Neural cell (in vitro differentiated cells): Measurements from ENCODE around the gene SLC32A1. TPM values are rescaled to one million over a fixed set of nuclear protein-coding genes. Genes with fewer than 3 reads are reported as not detected.

ENCODE experiments used
- H2AFZ ChIP-seq: fragments of 200-600, 300-800 bp; sonication (generic), shearing (Covaris generic); 2 replicates; pipeline ENCODE4 v1.6.0; 2014; ENCODE audit warnings: low read depth, mild to moderate bottlenecking, antibody characterized with exemption, low read length, moderate library complexity
- H3F3A ChIP-seq: fragments of 200-600 bp; shearing (Covaris generic); 2 replicates; pipeline ENCODE4 v1.6.1; 2016; ENCODE audit warnings: mild to moderate bottlenecking, moderate library complexity, mixed read lengths, antibody characterized with exemption, low read length; ENCODE audit not compliant: insufficient read depth, poor library complexity, severe bottlenecking
- H3K27ac ChIP-seq: fragments of 200-600, 300-800 bp; sonication (generic), shearing (Covaris generic); 2 replicates; pipeline ENCODE4 v1.5.1; 2014; ENCODE audit warnings: mild to moderate bottlenecking, low read length, moderate library complexity
- H3K27me3 ChIP-seq: fragments of 300-800, 200-600 bp; sonication (generic), shearing (Covaris generic); 2 replicates; pipeline ENCODE4 v1.6.0; 2014; ENCODE audit warnings: mild to moderate bottlenecking, low read depth, low read length, moderate library complexity; ENCODE audit not compliant: insufficient read depth
- H3K36me3 ChIP-seq: fragments of 300-800, 200-600 bp; sonication (generic), shearing (Covaris generic); 2 replicates; pipeline ENCODE4 v1.5.1; 2014; ENCODE audit warnings: mild to moderate bottlenecking, antibody characterized with exemption, low read length, moderate library complexity; ENCODE audit not compliant: insufficient read depth
- H3K4me2 ChIP-seq: fragments of 300-800, 200-600 bp; sonication (generic), shearing (Covaris generic); 2 replicates; pipeline ENCODE4 v1.6.0; 2014; ENCODE audit warnings: mild to moderate bottlenecking, low read length
- H3K4me3 ChIP-seq: fragments of 300-800, 200-600 bp; sonication (generic), shearing (Covaris generic); 2 replicates; pipeline ENCODE4 v1.5.1; 2014; ENCODE audit warnings: mild to moderate bottlenecking, low read length, moderate library complexity
- H3K79me2 ChIP-seq: fragments of 200-600 bp; shearing (Covaris generic); replicated peaks from 2 replicates; pipeline ENCODE4 v1.6.0; 2014; ENCODE audit warnings: mild to moderate bottlenecking, low read length, moderate library complexity; ENCODE audit not compliant: insufficient read depth
- H3K9ac ChIP-seq: fragments of 300-800, 200-600 bp; sonication (generic), shearing (Covaris generic); 2 replicates; pipeline ENCODE4 v1.6.1; 2016; ENCODE audit warnings: mild to moderate bottlenecking, low read length, mixed read lengths
- H3K9me2 ChIP-seq: fragments of 200-600 bp; shearing (Covaris generic); 2 replicates; pipeline ENCODE4 v1.6.1; 2016; ENCODE audit warnings: mild to moderate bottlenecking, low read length, mixed read lengths; ENCODE audit not compliant: insufficient read depth
- H3K9me3 ChIP-seq: fragments of 200-600, 300-800 bp; sonication (generic), shearing (Covaris generic); 2 replicates; pipeline ENCODE4 v1.6.1; 2016; ENCODE audit warnings: mild to moderate bottlenecking, mixed run types, low read length, moderate library complexity, mixed read lengths
- H4K20me1 ChIP-seq: fragments of 200-600 bp; shearing (Covaris generic); 2 replicates; pipeline ENCODE4 v1.6.1; 2016; ENCODE audit warnings: mild to moderate bottlenecking, mixed run types; ENCODE audit not compliant: insufficient read depth
- CTCF ChIP-seq: fragments of 450-650 bp; IDR thresholded peaks from 2 replicates; pipeline ENCODE4 v1.5.1; 2014; ENCODE audit warnings: antibody characterized with exemption, mild to moderate bottlenecking, moderate library complexity; ENCODE audit not compliant: poor library complexity, severe bottlenecking
- EP300 ChIP-seq: fragments of 450-650 bp; conservative IDR thresholded peaks from 2 replicates; pipeline ENCODE4 v1.6.1; 2014; ENCODE audit warnings: antibody characterized with exemption, mild to moderate bottlenecking, moderate library complexity; ENCODE audit not compliant: poor library complexity, severe bottlenecking
- EZH2 ChIP-seq: fragments of 200-600, 300-800 bp; shearing (Covaris generic), sonication (generic); IDR thresholded peaks from 2 replicates; pipeline ENCODE4 v1.6.1; 2014; ENCODE audit warnings: antibody characterized with exemption, low read length, borderline replicate concordance, mild to moderate bottlenecking; ENCODE audit not compliant: insufficient read depth, poor library complexity, severe bottlenecking
- MXI1 ChIP-seq: fragments of 450-650 bp; conservative IDR thresholded peaks from 2 replicates; pipeline ENCODE4 v1.6.1; 2014; ENCODE audit warnings: antibody characterized with exemption, mild to moderate bottlenecking; ENCODE audit not compliant: poor library complexity, severe bottlenecking
- POLR2AphosphoS5 ChIP-seq: IDR thresholded peaks from 2 replicates; pipeline ENCODE4 v1.6.1; 2012
- RAD21 ChIP-seq: fragments of 450-650 bp; conservative IDR thresholded peaks from 2 replicates; pipeline ENCODE4 v1.6.1; 2014; ENCODE audit warnings: antibody characterized with exemption, mild to moderate bottlenecking, moderate library complexity
- REST ChIP-seq: IDR thresholded peaks from 2 replicates; pipeline ENCODE4 v1.6.1; 2012; ENCODE audit warnings: borderline replicate concordance
- SMC3 ChIP-seq: fragments of 450-650 bp; conservative IDR thresholded peaks from 2 replicates; pipeline ENCODE4 v1.6.1; 2014; ENCODE audit warnings: antibody characterized with exemption, mild to moderate bottlenecking, moderate library complexity; ENCODE audit not compliant: poor library complexity
- TAF1 ChIP-seq: IDR thresholded peaks from 2 replicates; pipeline ENCODE4 v1.6.1; 2012; ENCODE audit warnings: low read depth
- polyA plus RNA-seq: library from polyadenylated mRNA; depleted of rRNA; stranded (reverse); fragments of >200 nt; gene quantifications from 2 replicates; pipeline ENCODE4 v1.2.3, GENCODE V29; 2014

SLC32A1 gene
- polyA plus RNA-seq, 1 donor from 2014 or later, result 36.2 TPM

- Histone ChIP-seq H2AFZ (no peak overlapping the region), H3K79me2 (no peaks in the 10 kb centered on the region), H3K36me3 (peaks cover 14% of the 10 kb centered on the region), H3K27ac (no peak overlapping the region), H3K4me3 (no peak overlapping the region), H4K20me1 (no peaks in the 10 kb centered on the region), H3F3A (no peaks in the 10 kb centered on the region), H3K27me3 (no peaks in the 10 kb centered on the region), H3K9ac (no peak overlapping the region), H3K4me2 (no peak overlapping the region), H3K9me3 (no peaks in the 10 kb centered on the region), H3K9me2 (no peaks in the 10 kb centered on the region)
- TF ChIP-seq REST, result no peak
These were observed 33.0 kb downstream of the SLC32A1 start for GRCh38 chr20:38757145-38757775.

- TF ChIP-seq EP300 (no peak), TAF1 (no peak), SMC3 (no peak), MXI1 (no peak), EZH2 (no peak), RAD21 (no peak), CTCF (no peak), POLR2AphosphoS5 (no peak), REST (no peak)
- Histone ChIP-seq H3K79me2 (no peaks in the 10 kb centered on the region), H3K9ac (no peak overlapping the region), H3K4me2 (no peak overlapping the region), H2AFZ (no peak overlapping the region), H3F3A (no peaks in the 10 kb centered on the region), H3K27me3 (no peaks in the 10 kb centered on the region), H3K27ac (no peak overlapping the region), H3K4me3 (no peak overlapping the region), H3K36me3 (peaks cover 10% of the 10 kb centered on the region), H4K20me1 (no peaks in the 10 kb centered on the region), H3K9me2 (no peaks in the 10 kb centered on the region), H3K9me3 (no peaks in the 10 kb centered on the region)
These were observed 34.8 kb downstream of the SLC32A1 start for GRCh38 chr20:38759106-38759505.
